GM19025 (cell line): ENCODE results near the gene RASEF.
"Not testable (repeated sequence)": the region's sequence is repeated elsewhere in the genome, so short reads cannot be mapped to it uniquely, and the experiment has no call there.

Source experiments
- ATAC-seq: cut with Tn5 transposase; IDR thresholded peaks from one replicate; pipeline ENCODE4 v1.9.1; 2021; ENCODE audit warnings: mild to moderate bottlenecking, low read depth, moderate library complexity; ENCODE audit not compliant: unreplicated experiment

Gene RASEF

GRCh38 chr9:83062651-83063527 is at the start of gene RASEF:
TSS of gene RASEF (minus strand) at chr9:83063142. CDS start at chr9:83062867, 275 bp downstream.
- no peak for ATAC-seq

GRCh38 chr9:83111169-83111568 is 48.2 kb upstream of the RASEF start:
- ATAC-seq: no peak

DNA sequence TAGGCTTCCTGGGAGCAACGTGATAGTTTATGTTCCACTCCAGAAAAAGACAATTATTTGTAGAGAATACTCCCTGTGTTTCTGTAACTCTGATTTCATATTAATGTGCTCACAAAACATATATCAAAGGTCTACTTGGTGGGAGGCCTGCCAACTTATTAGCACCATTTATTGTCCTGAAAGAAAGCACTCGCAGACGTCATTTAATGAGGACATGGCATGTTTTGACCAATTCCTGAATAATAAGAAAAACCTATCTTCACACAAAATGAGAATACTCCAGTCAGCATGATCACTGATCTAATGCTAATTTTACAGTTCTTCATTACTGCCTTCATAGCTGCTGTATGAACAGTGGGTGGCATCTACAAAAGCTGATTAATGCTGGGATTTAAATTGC is 46.4 kb upstream of the RASEF start:
- ATAC-seq: no peak

GRCh38 chr9:83108208-83108607 is 45.3 kb upstream of the RASEF start:
- no peak for ATAC-seq

- ATAC-seq: no peak
These were observed 43.8 kb upstream of the RASEF start for GRCh38 chr9:83106772-83107171.

- ATAC-seq: no peak
These were observed 43.3 kb upstream of the RASEF start for GRCh38 chr9:83106263-83106662.

GRCh38 chr9:83097633-83098032 is 34.7 kb upstream of the RASEF start:
- no peak for ATAC-seq

DNA sequence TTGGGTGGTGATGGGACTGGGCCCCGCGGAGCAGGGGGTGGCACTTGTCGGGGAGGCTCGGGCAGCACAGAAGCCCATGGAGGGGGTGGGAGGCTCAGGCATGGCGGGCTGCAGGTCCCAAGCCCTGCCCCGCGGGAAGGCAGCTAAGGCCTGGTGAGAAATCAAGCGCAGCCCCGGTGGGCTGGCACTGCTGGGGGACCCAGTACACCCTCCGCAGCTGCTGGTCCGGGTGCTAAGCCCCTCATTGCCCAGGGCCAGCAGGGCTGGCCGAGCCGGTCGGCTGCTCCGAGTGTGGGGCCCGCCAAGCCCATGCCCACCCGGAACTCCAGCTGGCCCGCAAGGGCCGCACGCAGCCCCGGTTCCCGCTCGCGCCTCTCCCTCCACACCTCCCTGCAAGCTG is 30.4 kb upstream of the RASEF start:
- ATAC-seq: not testable (repeated sequence)

DNA sequence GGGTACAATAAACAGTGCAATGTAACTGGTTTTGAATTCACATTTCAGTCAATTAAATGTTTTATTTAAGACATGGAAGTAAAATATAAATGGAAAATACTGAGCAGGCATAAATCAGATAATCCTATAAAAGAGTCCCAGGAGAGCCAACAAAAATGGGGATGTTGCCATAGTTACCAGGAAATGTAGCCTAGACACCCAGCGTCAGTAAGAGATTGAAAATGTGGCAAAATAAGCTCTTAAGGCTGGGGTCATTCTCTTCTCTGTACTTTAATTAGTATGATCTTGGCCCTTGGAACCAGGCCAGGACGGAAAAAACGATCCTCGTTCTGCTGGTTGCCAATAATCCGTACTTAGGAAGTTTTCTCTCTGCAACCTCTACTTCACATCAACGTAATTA is 18.9 kb upstream of the RASEF start:
- ATAC-seq: no peak

DNA sequence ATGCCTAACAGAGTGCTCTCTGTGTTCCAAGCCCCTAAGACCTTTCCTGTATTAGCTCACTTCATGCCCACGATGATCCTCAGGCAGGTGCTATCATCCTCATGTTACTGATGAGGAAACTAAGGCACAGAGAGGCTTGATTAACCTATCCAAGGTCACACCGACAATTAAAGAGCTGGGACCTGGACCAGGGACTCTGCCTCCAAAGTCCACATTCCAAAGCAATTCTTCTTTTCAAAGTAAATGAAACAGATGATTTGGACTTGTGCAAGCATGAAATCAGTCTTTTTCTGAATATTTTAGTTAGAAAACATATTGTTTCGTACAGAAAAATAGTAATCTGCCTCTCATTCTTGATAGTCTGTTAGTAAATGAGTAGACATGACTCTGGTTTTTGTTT is 18.1 kb upstream of the RASEF start:
- no peak for ATAC-seq

- not testable (repeated sequence) for ATAC-seq
These were observed 13.0 kb upstream of the RASEF start for GRCh38 chr9:83075932-83076331.

DNA sequence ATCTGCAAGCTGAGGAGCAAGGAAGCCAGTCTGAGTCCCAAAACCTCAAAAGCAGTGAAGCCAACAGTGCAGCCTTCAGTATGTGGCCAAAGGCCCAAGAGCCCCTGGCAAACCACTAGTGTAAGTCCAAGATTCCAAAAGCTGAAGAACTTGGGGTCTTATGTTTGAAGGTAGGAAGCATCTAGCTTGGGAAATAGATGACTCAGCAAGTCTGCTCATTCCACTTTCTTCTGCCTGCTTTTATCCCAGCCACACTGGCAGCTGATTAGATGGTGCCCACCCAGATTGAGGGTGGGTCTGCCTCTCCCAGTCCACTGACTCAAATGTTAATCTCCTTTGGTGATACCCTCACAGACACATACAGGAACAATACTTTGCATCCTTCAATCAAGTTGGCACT is 9.6 kb upstream of the RASEF start:
- ATAC-seq: not testable (repeated sequence)

GRCh38 chr9:83071626-83072025 is 8.7 kb upstream of the RASEF start:
- ATAC-seq: no peak

GRCh38 chr9:83070261-83070660 is 7.3 kb upstream of the RASEF start:
- no peak for ATAC-seq

DNA sequence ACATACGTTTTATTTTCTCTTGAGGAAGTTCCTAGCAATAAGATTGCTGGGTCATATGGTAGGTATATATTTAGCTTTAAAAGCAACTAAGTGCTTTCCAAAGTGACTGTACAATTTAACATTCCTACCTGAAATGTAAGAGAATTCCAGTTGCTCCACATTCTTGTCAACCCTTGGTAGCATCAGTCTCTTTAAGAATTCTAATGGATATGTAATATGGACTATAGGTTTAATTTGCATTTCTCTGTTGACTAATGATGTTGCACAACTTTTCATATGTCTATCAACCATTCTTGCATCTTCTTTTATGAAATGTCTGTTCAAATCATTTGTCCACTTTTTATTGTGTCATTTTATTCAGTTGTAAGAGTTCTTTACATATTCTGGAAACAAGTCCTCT is 6.7 kb upstream of the RASEF start:
- no peak for ATAC-seq

- no peak for ATAC-seq
These were observed 5.5 kb upstream of the RASEF start for GRCh38 chr9:83068414-83068813.

- ATAC-seq: no peak
These were observed 4.6 kb upstream of the RASEF start for GRCh38 chr9:83067579-83067978.

DNA sequence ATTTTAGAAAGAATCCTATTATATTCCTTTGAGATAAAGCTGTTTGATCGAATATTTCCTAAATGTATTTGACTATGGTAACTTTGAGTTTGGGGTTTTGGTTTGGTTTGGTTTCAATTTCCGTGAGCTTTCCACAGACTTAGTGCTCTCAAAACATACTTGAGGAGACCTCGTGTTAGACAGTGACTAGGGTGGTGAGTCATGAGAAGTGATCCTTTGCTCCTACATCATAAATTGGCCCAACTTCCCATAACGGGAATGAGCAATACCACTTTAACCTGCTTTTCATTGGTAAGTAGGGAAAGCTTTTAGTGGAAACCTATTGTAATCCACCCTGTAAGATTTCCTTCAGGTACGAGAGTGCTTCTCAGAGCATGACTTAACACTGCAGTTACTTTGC is 3.8 kb upstream of the RASEF start:
- no peak for ATAC-seq

DNA sequence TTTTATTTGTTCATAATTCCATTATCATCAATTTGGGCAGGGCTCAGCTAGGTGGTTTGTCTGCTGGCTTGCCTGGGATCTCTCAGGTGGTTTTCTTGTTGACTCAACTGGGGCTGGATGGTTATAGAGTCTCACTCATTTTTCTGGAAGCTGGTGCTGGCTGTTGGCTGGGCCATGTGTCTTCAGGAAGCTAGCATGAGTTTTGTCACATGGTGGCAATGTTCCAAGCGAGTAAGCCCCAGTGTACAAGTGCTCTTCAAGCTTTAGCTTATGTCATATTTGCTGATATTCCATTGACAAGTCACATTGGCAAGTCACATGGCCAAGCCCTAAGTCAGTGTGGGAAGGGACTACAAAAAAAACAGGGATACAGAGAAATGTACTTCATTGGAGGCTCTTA is 2.3 kb upstream of the RASEF start:
- ATAC-seq: no peak

- ATAC-seq: no peak
These were observed 822 bp downstream of the RASEF start for GRCh38 chr9:83061990-83062650.

GRCh38 chr9:83061036-83061435 is 1.9 kb downstream of the RASEF start:
- no peak for ATAC-seq

GRCh38 chr9:83060556-83060955 is 2.4 kb downstream of the RASEF start:
- ATAC-seq: no peak
